NB4 (cell line): Measurements from ENCODE around the gene APOBEC2.

Experiments
- CTCF ChIP-seq: IDR thresholded peaks from one replicate; pipeline ENCODE4 v1.5.1; 2012; ENCODE audit warnings: low read depth, low read length
- MAX ChIP-seq: IDR thresholded peaks from 2 replicates; pipeline ENCODE4 v1.6.1; 2011; ENCODE audit warnings: low read depth, low read length
- POLR2A ChIP-seq: IDR thresholded peaks from 2 replicates; pipeline ENCODE4 v1.6.1; 2011; ENCODE audit warnings: mild to moderate bottlenecking; ENCODE audit not compliant: insufficient read length; ENCODE audit errors: extremely low read depth

- TF ChIP-seq MAX (no peak), POLR2A (no peak), CTCF (peak; percentile 48)
Observed at GRCh38 chr6:41092421-41093140, 39.6 kb downstream of the APOBEC2 start.
